GM06990 (cell line): Measurements from ENCODE around the gene KIF5A.

ENCODE experiments used
- DNase-seq: peaks from one replicate; pipeline ENCODE4 v3.0.0-alpha.2; 2011; ENCODE audit not compliant: insufficient read length; ENCODE audit errors: extremely low read depth
- H3K27me3 ChIP-seq: replicated peaks from 2 replicates; pipeline ENCODE4 v1.6.0; 2011; ENCODE audit warnings: low read length; ENCODE audit not compliant: control insufficient read depth, insufficient read depth
- H3K36me3 ChIP-seq: 2 replicates; pipeline ENCODE4 v1.5.1; 2011; ENCODE audit warnings: low read length; ENCODE audit not compliant: control insufficient read depth, insufficient read depth
- H3K4me3 ChIP-seq: replicated peaks from 2 replicates; pipeline ENCODE4 v1.5.1; 2011; ENCODE audit warnings: low read depth, mild to moderate bottlenecking, control low read depth, low read length
- TF ChIP-seq, protein P1 (sequence below): IDR thresholded peaks from 2 replicates; pipeline ENCODE4 v1.5.1; 2011; ENCODE audit warnings: low read length, control low read depth, mild to moderate bottlenecking, inconsistent platforms; ENCODE audit not compliant: insufficient read depth, poor library complexity, severe bottlenecking

The KIF5A gene

DNA sequence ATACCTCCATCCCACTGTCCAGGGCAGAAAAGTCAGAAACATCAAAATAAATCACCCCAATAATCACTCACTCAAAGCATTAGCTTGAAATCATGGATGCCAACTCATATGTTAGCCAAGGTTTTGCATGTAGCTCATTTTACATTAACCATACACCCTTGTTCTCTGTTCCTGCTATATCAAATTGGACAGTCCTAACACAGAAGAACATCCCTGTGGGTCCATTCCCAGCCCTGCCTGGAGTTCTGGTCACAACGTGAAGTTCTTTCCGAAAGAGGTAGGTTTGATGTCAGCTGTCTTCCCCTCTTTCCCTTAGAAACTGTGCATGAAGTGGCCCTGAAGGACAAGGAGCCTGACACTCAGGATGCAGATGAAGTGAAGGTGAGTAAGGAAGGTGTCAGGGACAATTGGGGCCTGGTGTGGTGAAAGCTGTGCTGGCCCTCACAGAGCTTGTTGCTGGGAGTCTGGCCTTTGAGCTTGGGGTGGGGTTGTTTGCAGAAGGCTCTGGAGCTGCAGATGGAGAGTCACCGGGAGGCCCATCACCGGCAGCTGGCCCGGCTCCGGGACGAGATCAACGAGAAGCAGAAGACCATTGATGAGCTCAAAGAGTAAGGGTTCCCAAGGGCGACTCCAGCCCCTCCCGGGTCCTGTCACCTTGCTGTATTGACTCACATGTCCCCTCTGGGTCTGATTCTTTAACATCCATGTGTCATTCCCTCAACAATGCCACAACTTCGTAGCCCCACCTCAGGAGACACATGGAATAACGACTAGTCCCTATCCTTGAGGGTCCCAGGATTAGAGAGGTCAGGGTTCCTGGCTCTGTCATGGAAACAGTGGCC is 26.1 kb downstream of the KIF5A start:
- Histone ChIP-seq H3K36me3 (no peaks in the 10 kb centered on the region), H3K4me3 (no peak overlapping the region), H3K27me3 (no peaks in the 10 kb centered on the region)
- DNase-seq, result no peak
- TF ChIP-seq, protein P1, sequence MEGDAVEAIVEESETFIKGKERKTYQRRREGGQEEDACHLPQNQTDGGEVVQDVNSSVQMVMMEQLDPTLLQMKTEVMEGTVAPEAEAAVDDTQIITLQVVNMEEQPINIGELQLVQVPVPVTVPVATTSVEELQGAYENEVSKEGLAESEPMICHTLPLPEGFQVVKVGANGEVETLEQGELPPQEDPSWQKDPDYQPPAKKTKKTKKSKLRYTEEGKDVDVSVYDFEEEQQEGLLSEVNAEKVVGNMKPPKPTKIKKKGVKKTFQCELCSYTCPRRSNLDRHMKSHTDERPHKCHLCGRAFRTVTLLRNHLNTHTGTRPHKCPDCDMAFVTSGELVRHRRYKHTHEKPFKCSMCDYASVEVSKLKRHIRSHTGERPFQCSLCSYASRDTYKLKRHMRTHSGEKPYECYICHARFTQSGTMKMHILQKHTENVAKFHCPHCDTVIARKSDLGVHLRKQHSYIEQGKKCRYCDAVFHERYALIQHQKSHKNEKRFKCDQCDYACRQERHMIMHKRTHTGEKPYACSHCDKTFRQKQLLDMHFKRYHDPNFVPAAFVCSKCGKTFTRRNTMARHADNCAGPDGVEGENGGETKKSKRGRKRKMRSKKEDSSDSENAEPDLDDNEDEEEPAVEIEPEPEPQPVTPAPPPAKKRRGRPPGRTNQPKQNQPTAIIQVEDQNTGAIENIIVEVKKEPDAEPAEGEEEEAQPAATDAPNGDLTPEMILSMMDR, result no peak

DNA sequence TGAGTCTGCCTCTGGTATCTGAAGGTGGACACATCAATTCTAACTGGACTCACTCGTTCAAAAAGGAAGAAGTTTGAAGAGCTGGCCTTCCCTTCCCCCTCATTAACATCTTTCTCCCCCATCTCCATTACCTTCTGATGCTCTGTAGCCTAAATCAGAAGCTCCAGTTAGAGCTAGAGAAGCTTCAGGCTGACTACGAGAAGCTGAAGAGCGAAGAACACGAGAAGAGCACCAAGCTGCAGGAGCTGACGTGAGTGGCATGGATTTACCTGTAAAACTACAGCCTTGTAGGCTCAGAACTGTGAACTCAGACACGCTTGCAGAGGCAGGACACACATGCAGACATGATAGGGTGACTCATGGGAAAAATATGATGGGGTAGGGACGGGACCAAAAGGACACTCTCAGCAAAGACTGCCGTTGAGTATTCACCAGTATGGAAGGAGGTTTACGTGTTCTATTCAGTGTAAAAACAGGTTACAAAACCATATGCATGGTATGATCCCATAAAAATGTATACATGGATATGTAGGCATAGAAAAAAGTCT is 26.8 kb downstream of the KIF5A start:
- Histone ChIP-seq H3K36me3 (no peaks in the 10 kb centered on the region), H3K27me3 (no peaks in the 10 kb centered on the region), H3K4me3 (no peak overlapping the region)
- DNase-seq, result no peak
- TF ChIP-seq, protein P1, result no peak

DNA sequence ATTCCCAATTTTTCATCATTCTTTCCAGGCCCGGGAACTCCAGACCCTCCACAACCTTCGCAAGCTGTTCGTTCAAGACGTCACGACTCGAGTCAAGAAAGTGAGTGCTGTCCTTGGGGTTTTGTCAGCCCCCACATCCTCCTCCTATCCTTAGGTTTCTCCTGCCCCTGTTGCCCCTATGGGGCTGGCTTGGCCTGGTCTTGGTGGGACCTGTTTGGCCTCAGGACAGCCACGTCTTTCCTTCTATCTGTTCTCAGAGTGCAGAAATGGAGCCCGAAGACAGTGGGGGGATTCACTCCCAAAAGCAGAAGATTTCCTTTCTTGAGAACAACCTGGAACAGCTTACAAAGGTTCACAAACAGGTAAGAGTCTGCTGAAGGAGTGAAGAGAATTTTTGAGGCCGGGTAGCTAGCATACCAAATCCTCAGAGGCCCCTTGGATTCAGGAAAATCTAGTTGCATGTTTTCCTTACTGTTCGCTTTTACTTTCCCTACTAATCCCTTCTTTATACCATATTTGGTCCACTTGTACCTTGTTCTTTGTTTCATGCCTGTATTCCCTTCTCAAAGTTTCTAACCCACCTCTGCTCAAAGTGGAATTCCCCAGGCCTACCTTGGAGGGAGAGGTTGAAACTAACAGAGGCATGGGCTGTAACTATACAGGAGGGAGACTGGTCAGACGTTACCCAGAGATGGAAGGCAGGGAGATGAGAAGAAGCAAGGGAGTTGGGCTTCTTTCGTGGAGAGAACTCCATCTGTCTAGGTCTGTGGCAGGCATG is 28.3 kb downstream of the KIF5A start:
- TF ChIP-seq, protein P1, result no peak
- Histone ChIP-seq H3K36me3 (no peaks in the 10 kb centered on the region), H3K27me3 (no peaks in the 10 kb centered on the region; the same call in 1 of the 2 replicates), H3K4me3 (no peak overlapping the region)
- no peak for DNase-seq

DNA sequence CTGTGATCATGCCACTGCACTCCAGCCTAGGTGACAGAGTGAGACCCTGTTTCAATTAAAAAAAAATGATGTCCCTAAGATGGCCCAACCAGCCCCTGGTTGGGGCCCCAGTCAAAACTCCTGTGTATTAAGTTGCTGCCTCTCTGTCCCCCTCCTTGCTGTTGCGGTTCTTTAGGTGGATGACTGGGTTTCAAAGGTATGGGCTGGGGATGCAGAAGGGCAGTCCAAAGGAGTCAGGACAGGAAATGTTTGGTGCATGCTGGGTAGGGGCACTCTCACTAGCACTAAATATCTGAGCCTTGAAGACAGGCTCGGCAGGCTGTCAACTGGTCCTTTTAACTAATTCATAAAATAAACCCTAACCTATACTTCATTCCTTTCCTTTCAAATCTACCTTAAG is 29.2 kb downstream of the KIF5A start:
- TF ChIP-seq, protein P1, result no peak
- no peaks in the 10 kb centered on the region for H3K36me3 ChIP-seq
- H3K4me3 ChIP-seq, result no peak overlapping the region
- H3K27me3 ChIP-seq, result no peaks in the 10 kb centered on the region; the same call in 1 of the 2 replicates
- no peak for DNase-seq

DNA sequence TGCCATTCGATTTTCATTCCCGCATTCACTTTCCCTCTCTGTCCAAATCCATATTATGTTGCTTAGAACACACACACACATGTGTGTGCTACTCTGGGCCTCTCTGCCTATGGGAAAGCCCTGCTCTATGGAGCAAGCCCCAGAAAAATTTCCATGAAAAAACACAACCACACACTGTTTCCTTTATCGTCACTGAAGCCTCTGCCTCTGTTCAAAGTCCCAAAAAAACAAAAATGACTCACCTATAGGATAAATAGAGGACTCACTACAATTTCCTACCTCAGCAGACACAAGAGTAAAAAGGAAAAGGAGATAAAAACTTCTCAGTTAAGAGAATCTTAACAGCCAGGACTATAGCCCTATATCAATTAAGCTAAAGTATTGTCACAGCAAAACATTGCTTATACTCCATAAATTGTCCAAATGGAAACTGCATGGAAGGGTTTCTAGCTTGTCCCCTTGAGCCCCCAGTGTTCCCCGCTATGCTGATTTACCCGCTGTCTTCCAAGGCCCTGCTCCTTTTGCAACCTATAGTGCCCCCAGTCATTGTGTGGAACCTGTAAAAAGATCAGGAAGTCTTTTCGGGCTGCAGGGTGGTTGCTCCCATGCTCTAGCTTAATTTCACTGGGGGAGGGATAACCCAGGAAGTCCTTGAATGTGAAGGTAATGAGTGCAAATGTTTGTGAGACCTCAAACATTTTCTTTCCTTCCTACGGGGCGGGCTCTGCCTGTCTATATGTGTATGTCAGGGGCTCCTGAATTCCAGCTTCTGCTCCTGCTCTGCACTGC is 30.0 kb downstream of the KIF5A start:
- Histone ChIP-seq H3K36me3 (no peaks in the 10 kb centered on the region), H3K4me3 (no peak overlapping the region), H3K27me3 (no peaks in the 10 kb centered on the region; the same call in 1 of the 2 replicates)
- TF ChIP-seq, protein P1, result no peak
- DNase-seq, result no peak
